B cell (primary cell): ENCODE results near the gene PCDHGB2. TPM values are rescaled to one million over a fixed set of nuclear protein-coding genes. Genes with fewer than 3 reads are reported as not detected.

Source experiments
- ATAC-seq: fragments of 200-7000 bp; cut with Tn5 transposase; one replicate; pipeline ENCODE4 v1.10.0; 2021; ENCODE audit warnings: low read depth, mild to moderate bottlenecking, moderate number of reproducible peaks, moderate library complexity
- CTCF ChIA-PET: fragments of 350-600 bp; sonication (Branson Sonifier 250); formaldehyde crosslinking; loops from one replicate; lab custom pipeline; 2021; ENCODE audit warnings: antibody characterized with exemption, inconsistent platforms; lab: Charles Lee
- POLR2A ChIA-PET: fragments of 350-600 bp; sonication (Branson Sonifier 250); formaldehyde crosslinking; loops from one replicate; lab custom pipeline; 2021; ENCODE audit warnings: antibody characterized with exemption; lab: Charles Lee
- DNase-seq: peaks from one replicate; pipeline ENCODE4 v3.0.0; 2013
- H2AFZ ChIP-seq: 2 replicates; pipeline ENCODE4 v1.6.1; 2012; ENCODE audit warnings: mild to moderate bottlenecking, low read depth, low read length; ENCODE audit not compliant: insufficient read depth, poor library complexity, severe bottlenecking
- H3K27ac ChIP-seq, 2 donors: 1 replicate in 1 of 2; 2 replicates in 1 of 2; pipeline ENCODE4 v1.5.1; 2012 to 2013; ENCODE audit warnings: low read length in 2 of 2, mild to moderate bottlenecking in 2 of 2, moderate library complexity in 1 of 2
- H3K27me3 ChIP-seq, 4 experiments: fragments of 200-600 bp in 1 of 4; sonication (generic) in 1 of 4; replicated peaks in 1 of 4; 1 replicate in 2 of 4; 2 replicates in 2 of 4; pipeline versions ENCODE4 v1.6.1 to v1.7.0; 2013 to 2016; ENCODE audit warnings: low read length in 3 of 4, mild to moderate bottlenecking in 2 of 4, mixed read lengths in 1 of 4, moderate library complexity in 1 of 4; ENCODE audit not compliant: insufficient read depth in 4 of 4, control insufficient read depth in 3 of 4; ENCODE audit errors: control extremely low read depth in 1 of 4
- H3K36me3 ChIP-seq, 2 experiments: replicated peaks in 1 of 2; 1 replicate in 1 of 2; 2 replicates in 1 of 2; pipeline versions ENCODE4 v1.6.1 to v1.7.1; 2013; ENCODE audit warnings: low read length in 1 of 2; ENCODE audit not compliant: insufficient read depth in 2 of 2, control insufficient read depth in 1 of 2; ENCODE audit errors: control extremely low read depth in 1 of 2, extremely low read depth in 1 of 2
- H3K4me1 ChIP-seq, 2 donors: fragments of 200-600 bp in 1 of 2; sonication (generic) in 1 of 2; 1 replicate in 1 of 2; 2 replicates in 1 of 2; pipeline versions ENCODE4 v1.5.1 to v1.6.1; 2013 to 2017; ENCODE audit warnings: low read length in 2 of 2; ENCODE audit not compliant: control insufficient read depth in 2 of 2, insufficient read depth in 2 of 2
- H3K4me2 ChIP-seq: replicated peaks from 2 replicates; pipeline ENCODE3; 2012; ENCODE audit warnings: mild to moderate bottlenecking, low read depth, low read length; ENCODE audit not compliant: poor library complexity, severe bottlenecking
- H3K4me3 ChIP-seq, 5 experiments: fragments of 200-600 bp in 1 of 5; sonication (generic) in 1 of 5; 1 replicate in 3 of 5; 2 replicates in 2 of 5; pipeline versions ENCODE4 v1.5.1 to v1.7.0; 2011 to 2016; ENCODE audit warnings: low read length in 4 of 5, mild to moderate bottlenecking in 4 of 5, low read depth in 2 of 5, control low read depth in 1 of 5, moderate library complexity in 1 of 5; ENCODE audit not compliant: insufficient read depth in 1 of 5; ENCODE audit errors: control extremely low read depth in 1 of 5, extremely low read depth in 1 of 5
- H3K79me2 ChIP-seq: fragments of 200-600 bp; sonication (generic); one replicate; pipeline ENCODE4 v1.6.0; 2016; ENCODE audit warnings: low read length; ENCODE audit not compliant: control insufficient read depth, insufficient read depth
- H3K9ac ChIP-seq: fragments of 200-600 bp; sonication (generic); 2 replicates; pipeline ENCODE4 v1.6.1; 2017; ENCODE audit warnings: mild to moderate bottlenecking, low read length, moderate library complexity
- H3K9me3 ChIP-seq, 3 donors: one replicate each; pipeline versions ENCODE4 v1.6.1 to v1.7.1; 2013; ENCODE audit warnings: low read length in 2 of 3; ENCODE audit not compliant: control insufficient read depth in 2 of 3, insufficient read depth in 1 of 3; ENCODE audit errors: control extremely low read depth in 1 of 3
- H4K20me1 ChIP-seq: 2 replicates; pipeline ENCODE4 v1.6.0; 2012; ENCODE audit warnings: mild to moderate bottlenecking, low read length; ENCODE audit not compliant: insufficient read depth, control insufficient read depth, poor library complexity, severe bottlenecking
- H3K27ac Mint-ChIP-seq: one replicate; pipeline ENCODE4 v1.8.0; 2021; ENCODE audit warnings: mixed read lengths
- H3K27me3 Mint-ChIP-seq: one replicate; pipeline ENCODE4 v1.8.0; 2021; ENCODE audit warnings: mixed read lengths
- H3K4me1 Mint-ChIP-seq: one replicate; pipeline ENCODE4 v1.8.0; 2021; ENCODE audit warnings: mixed read lengths
- H3K4me3 Mint-ChIP-seq: one replicate; pipeline ENCODE4 v1.8.0; 2021; ENCODE audit warnings: mixed read lengths
- H3K9me3 Mint-ChIP-seq: one replicate; pipeline ENCODE4 v1.8.0; 2022; ENCODE audit warnings: mixed read lengths; ENCODE audit not compliant: insufficient read depth
- CTCF ChIP-seq: fragments of 200-600 bp; IDR thresholded peaks from one replicate; pipeline ENCODE4 v1.8.0; 2022; ENCODE audit warnings: antibody characterized with exemption, mild to moderate bottlenecking
- EZH2 ChIP-seq: IDR thresholded peaks from 2 replicates; pipeline ENCODE4 v1.6.1; 2012; ENCODE audit warnings: borderline replicate concordance, low read depth, mild to moderate bottlenecking, moderate library complexity, low read length; ENCODE audit not compliant: insufficient read depth, poor library complexity, severe bottlenecking
- WGBS: methylation state at CpG from one replicate; pipeline ENCODE4 v1.1.5; 2013; ENCODE audit warnings: missing lambda C conversion rate; ENCODE audit not compliant: insufficient coverage; 5-methylcytosine and 5-hydroxymethylcytosine counted together
- intact Hi-C: fragments of 100-400 bp; cut with micrococcal nuclease; formaldehyde crosslinking; loops from one replicate; pipeline ENCODE4 v1.10.0; 2022
- polyA plus RNA-seq: library from polyadenylated mRNA; depleted of rRNA; stranded (reverse); fragments of >200 nt; gene quantifications from 2 replicates; pipeline ENCODE4 v1.2.3, GENCODE V29; 2012
- total RNA-seq, 2 donors: library from RNA; stranded (reverse); fragments of 120-200 nt in 1 of 2; gene quantifications; 1 replicate in 1 of 2; 2 replicates in 1 of 2; pipeline versions ENCODE4 v1.2.3 to v1.2.4, GENCODE V29; 2013 to 2022

PCDHGB2 gene
- total and polyA plus RNA-seq, 2 donors (not counting 1 experiment from before 2014, with no cell fraction given) = 0.66 to 3.9 TPM

- ChIA-PET CTCF (interaction anchor here (1.1 to 1.6 kb wide), 2 partner anchors 202 to 211 kb away, joined by 3 to 4 read pairs; no protein-coding TSS in a partner anchor), POLR2A (no interaction called here)
- WGBS = 32% methylated on average over 29 of the region's 29 CpGs
- H4K20me1 ChIP-seq = no peaks in the 10 kb centered on the region
- no peak within 1 kb of the TSS for H3K4me2 ChIP-seq
- peaks cover 0 to 58% (median 33%) of the 10 kb centered on the region in 4 experiments for H3K27me3 ChIP-seq
- H3K9ac ChIP-seq = no peak within 1 kb of the TSS
- intact Hi-C loops = no loop called here
- no peak within 1 kb of the TSS for H3K27ac Mint-ChIP-seq
- peaks cover 54% of the 10 kb centered on the region for H3K27me3 Mint-ChIP-seq
- H2AFZ ChIP-seq = peak within 1 kb of the TSS; percentile 20
- H3K4me3 ChIP-seq = no peak within 1 kb of the TSS
- no peaks in the 10 kb centered on the region for H3K36me3 ChIP-seq
- no peaks in the 10 kb centered on the region for H3K79me2 ChIP-seq
- no peaks in the 10 kb centered on the region for H3K4me1 ChIP-seq
- H3K4me1 Mint-ChIP-seq = peaks cover 2% of the 10 kb centered on the region
- H3K4me3 Mint-ChIP-seq = no peak within 1 kb of the TSS
- H3K9me3 ChIP-seq = peaks cover 2 to 48% (median 26%) of the 10 kb centered on the region in 3 donors
- H3K27ac ChIP-seq = no peak within 1 kb of the TSS
- no peak for TF ChIP-seq EZH2
- peak; percentile 58 for TF ChIP-seq CTCF
- peaks cover 12% of the 10 kb centered on the region for H3K9me3 Mint-ChIP-seq
- ATAC-seq (no peak), DNase-seq (no peak)
Observed at GRCh38 chr5:141354900-141355469, 4.8 kb upstream of the PCDHGB2 start, which contains the start of gene PCDHGA4. PCDHGA4 (plus strand) TSS chr5:141355021; CDS start chr5:141355108, 87 bp downstream.

- Mint-ChIP-seq H3K27ac (no peak overlapping the region), H3K4me1 (peaks cover 2% of the 10 kb centered on the region), H3K9me3 (peaks cover 12% of the 10 kb centered on the region), H3K27me3 (peaks cover 55% of the 10 kb centered on the region), H3K4me3 (no peak overlapping the region)
- H3K27me3 ChIP-seq = peaks cover 0 to 58% (median 33%) of the 10 kb centered on the region in 4 experiments
- H3K9me3 ChIP-seq = peaks cover under 1 to 49% (median 29%) of the 10 kb centered on the region in 3 donors
- no peaks in the 10 kb centered on the region for H3K36me3 ChIP-seq
- ChIA-PET CTCF (interaction anchor here (1.1 to 1.6 kb wide), 2 partner anchors 202 to 210 kb away, joined by 3 to 4 read pairs; no protein-coding TSS in a partner anchor), POLR2A (no interaction called here)
- H4K20me1 ChIP-seq = no peaks in the 10 kb centered on the region
- ATAC-seq (no peak), DNase-seq (no peak)
- TF ChIP-seq EZH2 = no peak
- no peak for TF ChIP-seq CTCF
- intact Hi-C loops = no loop called here
- H3K27ac ChIP-seq = no peak overlapping the region
- 63% methylated on average over 24 of the region's 24 CpGs for WGBS
- H3K79me2 ChIP-seq = no peaks in the 10 kb centered on the region
- H3K4me1 ChIP-seq = no peaks in the 10 kb centered on the region
- H3K4me2 ChIP-seq = no peak overlapping the region
- H3K9ac ChIP-seq = no peak overlapping the region
- H3K4me3 ChIP-seq = no peak overlapping the region
- no peak overlapping the region for H2AFZ ChIP-seq
Observed at GRCh38 chr5:141355641-141356040, 4.2 kb upstream of the PCDHGB2 start.
